H9 (cell line): Measurements from ENCODE around the gene CLEC18C. TPM values are rescaled to one million over a fixed set of nuclear protein-coding genes. Genes with fewer than 3 reads are reported as not detected.
"Not testable (repeated sequence)": the region's sequence is repeated elsewhere in the genome, so short reads cannot be mapped to it uniquely, and the experiment has no call there.

Experiments
- DNase-seq: peaks from one replicate; pipeline ENCODE4 v3.0.0-alpha.2; 2017
- H2AFZ ChIP-seq: one replicate; pipeline ENCODE4 v1.6.1; 2013; ENCODE audit warnings: mild to moderate bottlenecking, low read length, control low read depth, moderate library complexity
- H2AK5ac ChIP-seq: 2 replicates; pipeline ENCODE4 v1.6.1; 2013; ENCODE audit warnings: low read length, control low read depth, mixed read lengths; ENCODE audit not compliant: insufficient read length
- H2BK120ac ChIP-seq: one replicate; pipeline ENCODE4 v1.6.1; 2013; ENCODE audit warnings: low read depth, mild to moderate bottlenecking, low read length, control low read depth, inconsistent platforms; ENCODE audit not compliant: poor library complexity, severe bottlenecking
- H2BK12ac ChIP-seq: 2 replicates; pipeline ENCODE4 v1.6.1; 2013; ENCODE audit warnings: low read length, control low read depth, mixed read lengths, low read depth; ENCODE audit not compliant: insufficient read length
- H2BK15ac ChIP-seq: 2 replicates; pipeline ENCODE4 v1.6.1; 2013; ENCODE audit warnings: low read depth, low read length, control low read depth
- H2BK20ac ChIP-seq: one replicate; pipeline ENCODE4 v1.6.1; 2013; ENCODE audit warnings: low read depth, mild to moderate bottlenecking, low read length, control low read depth, inconsistent platforms; ENCODE audit not compliant: poor library complexity, severe bottlenecking
- H2BK5ac ChIP-seq: 2 replicates; pipeline ENCODE4 v1.6.1; 2013; ENCODE audit warnings: low read length, control low read depth, mixed read lengths; ENCODE audit not compliant: insufficient read length
- H3K14ac ChIP-seq: 2 replicates; pipeline ENCODE4 v1.6.1; 2013; ENCODE audit warnings: low read length, control low read depth; ENCODE audit not compliant: insufficient read depth
- H3K18ac ChIP-seq: 2 replicates; pipeline ENCODE4 v1.6.1; 2013; ENCODE audit warnings: low read depth, mild to moderate bottlenecking, mixed read lengths, low read length, control low read depth; ENCODE audit not compliant: insufficient read length
- H3K23ac ChIP-seq: 2 replicates; pipeline ENCODE4 v1.6.1; 2013; ENCODE audit warnings: low read length, control low read depth, mixed read lengths, low read depth; ENCODE audit not compliant: insufficient read length
- H3K23me2 ChIP-seq: 2 replicates; pipeline ENCODE4 v1.6.1; 2013; ENCODE audit warnings: low read depth, mild to moderate bottlenecking, mixed read lengths, low read length, control low read depth; ENCODE audit not compliant: insufficient read length, poor library complexity, severe bottlenecking
- H3K27ac ChIP-seq: 2 replicates; pipeline ENCODE4 v1.5.1; 2013; ENCODE audit warnings: low read length, control low read depth, mixed read lengths, low read depth; ENCODE audit not compliant: insufficient read length
- H3K27me3 ChIP-seq: 2 replicates; pipeline ENCODE4 v1.6.1; 2013; ENCODE audit warnings: low read length, control low read depth, inconsistent platforms; ENCODE audit not compliant: insufficient read depth
- H3K4ac ChIP-seq: 2 replicates; pipeline ENCODE4 v1.6.1; 2013; ENCODE audit warnings: low read depth, mild to moderate bottlenecking, control low read depth, inconsistent platforms, low read length, moderate library complexity
- H3K4me1 ChIP-seq: 2 replicates; pipeline ENCODE4 v1.6.1; 2013; ENCODE audit warnings: low read length, control low read depth, inconsistent platforms; ENCODE audit not compliant: insufficient read depth
- H3K4me2 ChIP-seq: 2 replicates; pipeline ENCODE4 v1.6.1; 2013; ENCODE audit warnings: low read length, control low read depth, mixed read lengths; ENCODE audit not compliant: insufficient read length, insufficient read depth
- H3K56ac ChIP-seq: 2 replicates; pipeline ENCODE4 v1.6.1; 2013; ENCODE audit warnings: low read depth, mild to moderate bottlenecking, mixed read lengths, low read length, control low read depth; ENCODE audit not compliant: insufficient read length
- H3K79me1 ChIP-seq: 2 replicates; pipeline ENCODE4 v1.6.1; 2013; ENCODE audit warnings: low read depth, mild to moderate bottlenecking, moderate library complexity, low read length, control low read depth, inconsistent platforms; ENCODE audit not compliant: insufficient read depth, poor library complexity, severe bottlenecking
- H3K79me2 ChIP-seq: 2 replicates; pipeline ENCODE4 v1.6.1; 2013; ENCODE audit warnings: low read length, control low read depth, inconsistent platforms; ENCODE audit not compliant: insufficient read depth
- H3K9ac ChIP-seq: 2 replicates; pipeline ENCODE4 v1.6.1; 2013; ENCODE audit warnings: low read length, control low read depth, mixed read lengths; ENCODE audit not compliant: insufficient read length; ENCODE audit errors: extremely low read depth
- H3K9me3 ChIP-seq: one replicate; pipeline ENCODE4 v1.6.1; 2013; ENCODE audit warnings: low read depth, low read length, inconsistent platforms; ENCODE audit not compliant: control insufficient read depth
- H3T11ph ChIP-seq: one replicate; pipeline ENCODE4 v1.6.1; 2013; ENCODE audit warnings: mild to moderate bottlenecking, low read length, control low read depth, inconsistent platforms
- H4K20me1 ChIP-seq: one replicate; pipeline ENCODE4 v1.6.1; 2013; ENCODE audit not compliant: control insufficient read depth, insufficient read length, insufficient read depth
- H4K5ac ChIP-seq: 2 replicates; pipeline ENCODE4 v1.6.1; 2013; ENCODE audit warnings: low read depth, mild to moderate bottlenecking, mixed read lengths, low read length, control low read depth; ENCODE audit not compliant: insufficient read length
- H4K8ac ChIP-seq: replicated peaks from 2 replicates; pipeline ENCODE4 v1.6.1; 2013; ENCODE audit warnings: low read length, control low read depth, mixed read lengths, low read depth; ENCODE audit not compliant: insufficient read length
- H4K91ac ChIP-seq: 2 replicates; pipeline ENCODE4 v1.6.1; 2013; ENCODE audit warnings: low read depth, mild to moderate bottlenecking, moderate library complexity, mixed read lengths, low read length, control low read depth; ENCODE audit not compliant: insufficient read length
- H3K27ac Mint-ChIP-seq, 3 experiments: 2 replicates in 2 of 3; 3 replicates in 1 of 3; pipeline ENCODE4 v1.8.0; 2020 to 2021; ENCODE audit warnings: mixed read lengths in 3 of 3, mild to moderate bottlenecking in 1 of 3, moderate library complexity in 1 of 3
- H3K27me3 Mint-ChIP-seq: 2 replicates; pipeline ENCODE4 v1.8.0; 2021; ENCODE audit warnings: low read depth, mild to moderate bottlenecking, moderate library complexity, mixed read lengths
- H3K36me3 Mint-ChIP-seq, 3 experiments: 2 replicates in 2 of 3; 3 replicates in 1 of 3; pipeline ENCODE4 v1.8.0; 2020 to 2021; ENCODE audit warnings: low read depth in 3 of 3, mixed read lengths in 3 of 3; ENCODE audit not compliant: insufficient read depth in 1 of 3
- H3K4me1 Mint-ChIP-seq, 2 experiments: 2 replicates each; pipeline ENCODE4 v1.8.0; 2020; ENCODE audit warnings: mixed read lengths in 2 of 2
- H3K4me3 Mint-ChIP-seq, 2 experiments: 2 replicates in 1 of 2; 3 replicates in 1 of 2; pipeline ENCODE4 v1.8.0; 2020 to 2021; ENCODE audit warnings: mild to moderate bottlenecking in 2 of 2, mixed read lengths in 2 of 2, moderate library complexity in 1 of 2
- H3K9me3 Mint-ChIP-seq, 2 experiments: 2 replicates in 1 of 2; 3 replicates in 1 of 2; pipeline ENCODE4 v1.8.0; 2020; ENCODE audit warnings: mild to moderate bottlenecking in 2 of 2, mixed read lengths in 2 of 2, moderate library complexity in 1 of 2
- WGBS: extraction: QIAGEN DNeasy Blood & Tissue Kit; methylation state at CpG from one replicate; pipeline ENCODE4 v1.1.7; 2013; ENCODE audit warnings: missing lambda C conversion rate, low lambda C conversion rate, mixed read lengths; ENCODE audit not compliant: insufficient read length; ENCODE audit errors: extremely low coverage; 5-methylcytosine and 5-hydroxymethylcytosine counted together
- total RNA-seq: library from RNA; stranded (reverse); gene quantifications from 2 replicates; pipeline ENCODE4 v1.2.1, GENCODE V29; 2021

CLEC18C gene
- total RNA-seq, 1 experiment from 2014 or later, result 0.11 TPM

- H4K8ac ChIP-seq, H3K9me3 ChIP-seq, H4K5ac ChIP-seq, H3K23ac ChIP-seq, H3T11ph ChIP-seq, H2AK5ac ChIP-seq, H3K56ac ChIP-seq, H2BK20ac ChIP-seq, H3K36me3 Mint-ChIP-seq, H3K14ac ChIP-seq, H3K9ac ChIP-seq, H3K18ac ChIP-seq, H3K79me2 ChIP-seq, H2BK5ac ChIP-seq, H3K27ac ChIP-seq, H3K27me3 ChIP-seq, H3K27me3 Mint-ChIP-seq, H3K27ac Mint-ChIP-seq, H3K4me3 Mint-ChIP-seq, H3K79me1 ChIP-seq, H2BK120ac ChIP-seq, H3K4me1 Mint-ChIP-seq, H3K4me1 ChIP-seq, H3K4me2 ChIP-seq, H2BK12ac ChIP-seq, DNase-seq, H2BK15ac ChIP-seq, H4K91ac ChIP-seq, H2AFZ ChIP-seq, H3K9me3 Mint-ChIP-seq, H4K20me1 ChIP-seq, H3K23me2 ChIP-seq, H3K4ac ChIP-seq: not testable (repeated sequence)
- WGBS, result no CpG with 5 or more reads among the region's 8 CpGs
Measured at GRCh38 chr16:70200063-70200462, 26.5 kb downstream of the CLEC18C start.

GRCh38 chr16:70203508-70203907, 29.9 kb downstream of the CLEC18C start:
- not testable (repeated sequence) for H2AFZ ChIP-seq, H2BK120ac ChIP-seq, H2AK5ac ChIP-seq, H4K8ac ChIP-seq, H2BK5ac ChIP-seq, H3K4ac ChIP-seq, H3K18ac ChIP-seq, H3K27me3 Mint-ChIP-seq, H3K9me3 Mint-ChIP-seq, H3K4me1 ChIP-seq, H3K23me2 ChIP-seq, H3K27me3 ChIP-seq, DNase-seq, H4K20me1 ChIP-seq, H3K27ac Mint-ChIP-seq, H3K4me3 Mint-ChIP-seq, H3T11ph ChIP-seq, H3K9me3 ChIP-seq, H3K56ac ChIP-seq, H3K9ac ChIP-seq, H3K79me2 ChIP-seq, H3K4me1 Mint-ChIP-seq, H2BK20ac ChIP-seq, H3K4me2 ChIP-seq, H4K91ac ChIP-seq, H3K23ac ChIP-seq, H3K27ac ChIP-seq, H2BK15ac ChIP-seq, H3K14ac ChIP-seq, H4K5ac ChIP-seq, H2BK12ac ChIP-seq, H3K79me1 ChIP-seq
- H3K36me3 Mint-ChIP-seq, result peaks cover 9 to 25% (median 18%) of the 10 kb centered on the region in 3 experiments
- WGBS, result no CpG with 5 or more reads among the region's 7 CpGs
